Measurements from ENCODE around the gene MORN1. TPM values are rescaled to one million over a fixed set of nuclear protein-coding genes. Genes with fewer than 3 reads are reported as not detected.
A peak's percentile ranks its signal among the peaks of the same experiment; 100 is the strongest.

MORN1 gene
- total RNA-seq, 1 experiment from 2014 or later: 47.8 TPM

- Histone ChIP-seq H3K36me3 (ENCODE audit: low read depth) (peaks cover 13% of the 10 kb centered on the region; the same call in 1 of the 2 replicates), H3F3A (ENCODE audit: insufficient read depth, low read depth) (peaks cover 31% of the 10 kb centered on the region; the same call in 1 of the 2 replicates), H3K27me3 (ENCODE audit: insufficient read depth, low read depth) (no peaks in the 10 kb centered on the region), H3K4me1 (replicated peaks; ENCODE audit: insufficient read depth) (no peaks in the 10 kb centered on the region), H3K79me2 (ENCODE audit: low read depth) (peaks cover 7% of the 10 kb centered on the region), H3K9me2 (ENCODE audit: insufficient read depth) (no peaks in the 10 kb centered on the region), H2AFZ (no peak overlapping the region), H3K27ac (no peak overlapping the region), H3K4me3 (no peak overlapping the region), H3K9me3 (ENCODE audit: insufficient read depth, low read depth) (no peaks in the 10 kb centered on the region), H4K20me1 (ENCODE audit: insufficient read depth) (peaks cover 35% of the 10 kb centered on the region; the same call in 1 of the 2 replicates), H3K4me2 (no peak overlapping the region)
- ChIA-PET POLR2A (ENCODE audit: unreplicated experiment) (no interaction called here), CTCF (no interaction called here)
- TF ChIP-seq EZH2 (IDR thresholded peaks at IDR 0.05; ENCODE audit: low read depth) (no peak), CTCF (conservative IDR thresholded peaks at IDR 0.05) (no peak)
- peak in 1 of 2 experiments; percentile 22 for DNase-seq
- BruUV-seq (replicated peaks): no TSS peak
- intact Hi-C loops (cut with micrococcal nuclease; ENCODE audit: unreplicated experiment): no loop called here
Observed at GRCh38 chr1:2399890-2400575, 8.7 kb upstream of the MORN1 start.

GRCh38 chr1:2398871-2399270 lies 7.5 kb upstream of the MORN1 start:
- intact Hi-C loops (cut with micrococcal nuclease; ENCODE audit: unreplicated experiment): no loop called here
- TF ChIP-seq EZH2 (IDR thresholded peaks at IDR 0.05; ENCODE audit: low read depth) (no peak), CTCF (conservative IDR thresholded peaks at IDR 0.05) (no peak)
- Histone ChIP-seq H3K4me3 (no peak overlapping the region), H3K27ac (no peak overlapping the region), H3K9me3 (ENCODE audit: insufficient read depth, low read depth) (no peaks in the 10 kb centered on the region), H4K20me1 (ENCODE audit: insufficient read depth) (peaks cover 37% of the 10 kb centered on the region), H3F3A (ENCODE audit: insufficient read depth, low read depth) (peaks cover 25% of the 10 kb centered on the region; the same call in 1 of the 2 replicates), H2AFZ (no peak overlapping the region), H3K36me3 (ENCODE audit: low read depth) (peaks cover 13% of the 10 kb centered on the region; the same call in 1 of the 2 replicates), H3K79me2 (ENCODE audit: low read depth) (peaks cover 19% of the 10 kb centered on the region), H3K9me2 (ENCODE audit: insufficient read depth) (no peaks in the 10 kb centered on the region), H3K4me2 (no peak overlapping the region), H3K4me1 (replicated peaks; ENCODE audit: insufficient read depth) (no peaks in the 10 kb centered on the region), H3K27me3 (ENCODE audit: insufficient read depth, low read depth) (no peaks in the 10 kb centered on the region)
- POLR2A ChIA-PET (ENCODE audit: unreplicated experiment): no interaction called here
- CTCF ChIA-PET: no interaction called here
- no TSS peak for BruUV-seq (replicated peaks)
- DNase-seq: no peak

- Histone ChIP-seq H4K20me1 (ENCODE audit: insufficient read depth) (peaks cover 37% of the 10 kb centered on the region), H3K4me2 (no peak overlapping the region), H3K27me3 (ENCODE audit: insufficient read depth, low read depth) (no peaks in the 10 kb centered on the region), H3K36me3 (ENCODE audit: low read depth) (peaks cover 13% of the 10 kb centered on the region; the same call in 1 of the 2 replicates), H3F3A (ENCODE audit: insufficient read depth, low read depth) (peaks cover 22% of the 10 kb centered on the region; the same call in 1 of the 2 replicates), H3K9me2 (ENCODE audit: insufficient read depth) (no peaks in the 10 kb centered on the region), H3K4me1 (replicated peaks; ENCODE audit: insufficient read depth) (peaks cover 10% of the 10 kb centered on the region), H3K27ac (no peak overlapping the region), H2AFZ (no peak overlapping the region), H3K4me3 (no peak overlapping the region), H3K79me2 (ENCODE audit: low read depth) (peaks cover 36% of the 10 kb centered on the region), H3K9me3 (ENCODE audit: insufficient read depth, low read depth) (no peaks in the 10 kb centered on the region)
- no TSS peak for BruUV-seq (replicated peaks)
- intact Hi-C loops (cut with micrococcal nuclease; ENCODE audit: unreplicated experiment): no loop called here
- no peak for TF ChIP-seq CTCF (conservative IDR thresholded peaks at IDR 0.05)
- no peak for TF ChIP-seq EZH2 (IDR thresholded peaks at IDR 0.05; ENCODE audit: low read depth)
- CTCF ChIA-PET: no interaction called here
- POLR2A ChIA-PET (ENCODE audit: unreplicated experiment): no interaction called here
- DNase-seq: peak in 1 of 2 experiments; percentile 28
Observed at GRCh38 chr1:2397007-2397679, 5.8 kb upstream of the MORN1 start.
